Loucy (cell line): Measurements from ENCODE around the gene SPSB4.

ENCODE experiments used
- EZH2phosphoT487 ChIP-seq: fragments of 200-600 bp; IDR thresholded peaks from 2 replicates; pipeline ENCODE4 v1.6.1; 2018; ENCODE audit warnings: antibody characterized with exemption, mild to moderate bottlenecking, moderate library complexity, borderline replicate concordance
- TF ChIP-seq, protein P1 (sequence below): fragments of 200-600 bp; sonication (generic); conservative IDR thresholded peaks from 2 replicates; pipeline ENCODE4 v1.5.1; 2014; ENCODE audit warnings: mild to moderate bottlenecking, antibody characterized with exemption, low read length

DNA sequence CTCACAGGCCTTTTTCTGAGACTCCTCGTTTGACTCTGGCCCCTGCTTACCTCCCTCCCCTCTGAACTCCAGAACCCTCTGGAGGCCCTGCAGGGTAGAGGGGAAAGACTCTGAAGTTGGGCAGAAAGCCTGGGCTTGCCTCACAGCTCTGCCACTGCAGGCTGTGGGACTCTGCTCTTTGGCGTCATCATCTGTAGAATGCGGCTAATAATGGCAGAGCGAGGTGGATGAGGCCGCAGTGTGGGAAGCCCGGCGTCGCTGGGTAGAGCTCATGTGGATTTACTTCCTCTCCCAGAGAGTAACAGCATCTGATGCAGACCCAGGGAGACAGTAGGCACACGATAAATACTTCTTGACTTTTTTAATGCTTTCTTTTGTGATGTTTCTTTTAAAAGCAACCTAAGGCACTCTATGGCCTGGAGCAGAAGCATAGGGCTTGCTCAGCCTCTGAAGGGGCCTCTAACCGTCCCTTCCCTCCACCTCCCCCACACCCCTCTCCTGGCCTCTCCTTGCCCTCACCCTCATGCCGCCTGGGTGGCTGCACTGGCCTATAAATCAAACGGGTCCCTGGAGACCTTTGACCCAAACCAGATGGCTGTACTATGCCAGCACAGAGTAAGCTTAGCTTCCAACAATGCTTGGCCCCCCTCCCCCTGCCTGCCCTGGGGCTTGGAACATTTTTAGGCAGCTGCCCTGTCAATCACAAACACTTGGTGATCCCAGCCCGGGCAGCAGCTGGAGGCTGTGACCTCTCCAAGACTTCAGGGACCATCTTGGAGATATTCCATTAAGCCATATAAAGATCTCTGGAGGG lies 32.9 kb downstream of the SPSB4 start:
- TF ChIP-seq, protein P1, sequence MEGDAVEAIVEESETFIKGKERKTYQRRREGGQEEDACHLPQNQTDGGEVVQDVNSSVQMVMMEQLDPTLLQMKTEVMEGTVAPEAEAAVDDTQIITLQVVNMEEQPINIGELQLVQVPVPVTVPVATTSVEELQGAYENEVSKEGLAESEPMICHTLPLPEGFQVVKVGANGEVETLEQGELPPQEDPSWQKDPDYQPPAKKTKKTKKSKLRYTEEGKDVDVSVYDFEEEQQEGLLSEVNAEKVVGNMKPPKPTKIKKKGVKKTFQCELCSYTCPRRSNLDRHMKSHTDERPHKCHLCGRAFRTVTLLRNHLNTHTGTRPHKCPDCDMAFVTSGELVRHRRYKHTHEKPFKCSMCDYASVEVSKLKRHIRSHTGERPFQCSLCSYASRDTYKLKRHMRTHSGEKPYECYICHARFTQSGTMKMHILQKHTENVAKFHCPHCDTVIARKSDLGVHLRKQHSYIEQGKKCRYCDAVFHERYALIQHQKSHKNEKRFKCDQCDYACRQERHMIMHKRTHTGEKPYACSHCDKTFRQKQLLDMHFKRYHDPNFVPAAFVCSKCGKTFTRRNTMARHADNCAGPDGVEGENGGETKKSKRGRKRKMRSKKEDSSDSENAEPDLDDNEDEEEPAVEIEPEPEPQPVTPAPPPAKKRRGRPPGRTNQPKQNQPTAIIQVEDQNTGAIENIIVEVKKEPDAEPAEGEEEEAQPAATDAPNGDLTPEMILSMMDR, result no peak
- TF ChIP-seq EZH2phosphoT487, result no peak
